ENCODE measurements around the gene VGLL3. TPM values are rescaled to one million over a fixed set of nuclear protein-coding genes. Genes with fewer than 3 reads are reported as not detected.
A peak's percentile ranks its signal among the peaks of the same experiment; 100 is the strongest.

Gene VGLL3
- total and polyA plus RNA-seq, 2 of the 4 experiments (the other 2 are of a cell fraction) = 46.2 to 97.3 TPM

- H3K79me1 ChIP-seq (ENCODE audit: low read depth in 1 of 2, low read length in 2 of 2) = peaks cover 3% of the 10 kb centered on the region in 2 experiments; a peak in 1 of 4 replicates
- POLR2A ChIA-PET (ENCODE audit: unreplicated experiment) = no interaction called here
- H3K4me3 ChIP-seq (ENCODE audit: insufficient read depth, low read depth, low read length) = no peak overlapping the region
- peak overlapping the region; percentile 39 for H3K4ac ChIP-seq (ENCODE audit: low read depth, low read length)
- peaks cover 8% of the 10 kb centered on the region for H3K36me3 ChIP-seq (ENCODE audit: control insufficient read depth, insufficient read depth, low read length)
- no TSS peak for BruUV-seq (replicated peaks)
- 50% methylated on average over 1 of the region's 3 CpGs; no CpG with 5 or more reads in 1 of the 2 experiments for WGBS, 2 experiments (ENCODE audit: extremely low coverage in 2 of 2, insufficient read length in 1 of 2)
- H2BK15ac ChIP-seq (ENCODE audit: low read depth, low read length) = peak overlapping the region; percentile 38; the same call in 1 of the 3 replicates
- H3K18ac ChIP-seq (ENCODE audit: low read depth, low read length) = peak overlapping the region; percentile 94
- in situ Hi-C loops (cut with MboI; ENCODE audit: low sequenced_read_pairs) (loop anchor here (10.0 kb wide), 1 partner anchor 144 kb away; no protein-coding TSS in a partner anchor), dilution Hi-C loops (cut with HindIII; ENCODE audit: low sequenced_read_pairs, unreplicated experiment) (no loop called here), intact Hi-C loops (cut with micrococcal nuclease) (loop anchor here (5.0 kb wide), 1 partner anchor 71 kb away; no protein-coding TSS in a partner anchor)
- peak; percentile 87 for DNase-seq
- CTCF ChIA-PET = no interaction called here
- H4K8ac ChIP-seq (ENCODE audit: low read depth in 2 of 2, low read length in 2 of 2) = peak overlapping the region in 1 of 2 experiments; percentile 83; a peak in 3 of 4 replicates
- H3K14ac ChIP-seq (replicated peaks; ENCODE audit: low read depth, low read length) = peak overlapping the region; percentile 50; the same call in 1 of the 2 replicates
- TF ChIP-seq USF2 (IDR thresholded peaks at IDR 0.05; ENCODE audit: low read depth, low read length) = no peak
- no peak for TF ChIP-seq FOS (IDR thresholded peaks at IDR 0.05; ENCODE audit: low read depth, low read length)
- no peak for TF ChIP-seq NFE2L2 (IDR thresholded peaks at IDR 0.05; ENCODE audit: low read depth, low read length)
- no peak for TF ChIP-seq BHLHE40 (IDR thresholded peaks at IDR 0.05; ENCODE audit: low read depth, low read length)
- TF ChIP-seq CEBPB (IDR thresholded peaks at IDR 0.05; ENCODE audit: low read depth, low read length) = no peak
- no peak for TF ChIP-seq ELK1 (IDR thresholded peaks at IDR 0.05; ENCODE audit: borderline replicate concordance, low read depth, low read length)
- TF ChIP-seq MAFK (IDR thresholded peaks at IDR 0.05; ENCODE audit: low read depth, low read length) = no peak
- TF ChIP-seq CTCF (conservative IDR thresholded peaks at IDR 0.05; ENCODE audit: low read depth, low read length) = no peak
- no peak for TF ChIP-seq MXI1 (IDR thresholded peaks at IDR 0.05; ENCODE audit: borderline replicate concordance, low read depth, low read length)
- TF ChIP-seq CHD1 (IDR thresholded peaks at IDR 0.05; ENCODE audit: low read depth, low read length) = no peak
- no peak for TF ChIP-seq RCOR1 (IDR thresholded peaks at IDR 0.05; ENCODE audit: insufficient replicate concordance, low read length)
- TF ChIP-seq RAD21 (IDR thresholded peaks at IDR 0.05; ENCODE audit: low read length) = no peak
- no peak for TF ChIP-seq SMC3 (IDR thresholded peaks at IDR 0.05; ENCODE audit: low read depth, low read length)
- no peak for TF ChIP-seq POLR2A (IDR thresholded peaks at IDR 0.05; ENCODE audit: low read depth, low read length)
- no peaks in the 10 kb centered on the region for H3K27me3 ChIP-seq (ENCODE audit: control insufficient read depth, insufficient read depth, low read length)
- H3K9ac ChIP-seq (ENCODE audit: low read depth, low read length) = no peak overlapping the region; the same call in 1 of the 2 replicates
- no peak overlapping the region for H2AK9ac ChIP-seq (replicated peaks; ENCODE audit: low read depth, low read length, poor library complexity)
- no peak overlapping the region for H2AFZ ChIP-seq (replicated peaks; ENCODE audit: low read length, poor library complexity)
- peak overlapping the region; percentile 96 for H2BK5ac ChIP-seq (ENCODE audit: low read depth, low read length, poor library complexity, severe bottlenecking)
- peaks cover 7% of the 10 kb centered on the region for H3K4me1 ChIP-seq (ENCODE audit: control insufficient read depth, insufficient read depth, low read length)
- H3K9me3 ChIP-seq (ENCODE audit: control insufficient read depth, insufficient read depth, low read length) = no peaks in the 10 kb centered on the region
- ATAC-seq (ENCODE audit: low read depth) = peak; percentile 51
- peak overlapping the region; percentile 43; the same call in 1 of the 2 replicates for H3K23ac ChIP-seq (ENCODE audit: low read depth, low read length)
- H3K56ac ChIP-seq (ENCODE audit: extremely low read depth, insufficient read depth, low read length) = peak overlapping the region; percentile 36; the same call in 1 of the 2 replicates
- H3K9me1 ChIP-seq (ENCODE audit: insufficient read depth, low read length) = no peaks in the 10 kb centered on the region
- H2AK5ac ChIP-seq (ENCODE audit: low read depth, low read length) = peak overlapping the region; percentile 68
- peak overlapping the region; percentile 79 for H2BK120ac ChIP-seq (ENCODE audit: low read depth, low read length)
- no peaks in the 10 kb centered on the region for H4K20me1 ChIP-seq (ENCODE audit: insufficient read depth, low read length)
- H2BK20ac ChIP-seq (ENCODE audit: low read depth, low read length) = peak overlapping the region; percentile 77
- H4K91ac ChIP-seq (ENCODE audit: insufficient read depth, low read depth, low read length) = peak overlapping the region; percentile 43
- peak overlapping the region; percentile 71; the same call in 1 of the 2 replicates for H3K4me2 ChIP-seq (ENCODE audit: low read depth, low read length)
- H3K27ac ChIP-seq (ENCODE audit: insufficient read depth, low read length) = peak overlapping the region; percentile 72
- H4K5ac ChIP-seq (ENCODE audit: low read depth, low read length) = peak overlapping the region; percentile 51; the same call in 1 of the 2 replicates
Observed at GRCh38 chr3:86938416-86939105, 52.4 kb downstream of the VGLL3 start.
